Measurements from ENCODE around the gene STK38L. TPM values are rescaled to one million over a fixed set of nuclear protein-coding genes. Genes with fewer than 3 reads are reported as not detected.

Gene STK38L
- polyA plus RNA-seq, 1 donor from 2014 or later, result 12.7 TPM

DNA sequence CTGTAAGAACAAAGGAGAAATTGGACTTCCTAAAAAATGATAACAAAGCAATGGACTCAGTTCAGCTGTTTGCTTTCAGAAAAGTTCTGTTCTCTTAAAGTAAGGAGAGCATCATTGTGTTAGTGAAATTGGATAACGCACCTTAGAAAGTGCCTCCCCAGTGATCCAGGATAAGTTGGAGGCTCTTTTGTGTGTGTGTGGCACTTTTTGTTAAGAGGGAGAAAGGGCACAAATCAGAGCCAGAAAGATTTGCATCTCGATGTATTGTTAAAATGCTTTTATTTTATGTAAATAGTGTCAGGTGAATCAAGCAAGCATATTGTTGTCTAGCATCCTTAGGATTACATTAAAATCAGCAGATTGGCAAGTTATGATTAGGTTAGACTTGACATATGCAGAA is 2.1 kb downstream of the STK38L start:
- H3K27ac Mint-ChIP-seq, result peak overlapping the region in 2 of 3 donors; percentile 19 to 86
- H3K27me3 Mint-ChIP-seq, result no peaks in the 10 kb centered on the region
- peak overlapping the region; percentile 61 to 87 (median 84) for H3K4me3 Mint-ChIP-seq
- peaks cover 2% of the 10 kb centered on the region for H3K36me3 Mint-ChIP-seq
- H3K4me1 Mint-ChIP-seq, result peaks cover 33 to 47% (median 41%) of the 10 kb centered on the region in 3 donors
- no peaks in the 10 kb centered on the region for H3K9me3 Mint-ChIP-seq

DNA sequence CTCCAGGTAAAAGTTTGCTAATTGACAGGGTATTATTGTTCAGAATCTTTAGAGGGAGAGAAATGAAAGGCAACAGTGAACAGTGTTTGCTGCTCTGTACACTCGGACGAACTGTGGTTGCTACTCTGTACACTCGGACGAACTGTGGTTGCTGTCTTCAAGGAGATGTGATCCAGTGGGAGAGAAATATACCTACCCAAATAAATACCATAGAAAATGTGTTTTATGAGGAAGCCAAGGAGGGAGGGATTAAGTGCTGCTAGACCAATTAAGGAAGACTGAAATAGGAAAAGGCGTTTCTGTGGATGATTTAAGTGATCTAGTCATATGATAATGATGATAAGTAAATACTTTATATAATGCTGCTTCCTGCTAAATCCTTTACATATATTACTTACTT is 2.7 kb downstream of the STK38L start:
- Mint-ChIP-seq H3K27me3 (no peaks in the 10 kb centered on the region), H3K4me1 (peaks cover 33 to 47% (median 42%) of the 10 kb centered on the region in 3 donors), H3K27ac (peak overlapping the region; percentile 10 to 85 (median 66)), H3K36me3 (peaks cover 2% of the 10 kb centered on the region), H3K9me3 (no peaks in the 10 kb centered on the region), H3K4me3 (peak overlapping the region; percentile 18 to 72 (median 70))

DNA sequence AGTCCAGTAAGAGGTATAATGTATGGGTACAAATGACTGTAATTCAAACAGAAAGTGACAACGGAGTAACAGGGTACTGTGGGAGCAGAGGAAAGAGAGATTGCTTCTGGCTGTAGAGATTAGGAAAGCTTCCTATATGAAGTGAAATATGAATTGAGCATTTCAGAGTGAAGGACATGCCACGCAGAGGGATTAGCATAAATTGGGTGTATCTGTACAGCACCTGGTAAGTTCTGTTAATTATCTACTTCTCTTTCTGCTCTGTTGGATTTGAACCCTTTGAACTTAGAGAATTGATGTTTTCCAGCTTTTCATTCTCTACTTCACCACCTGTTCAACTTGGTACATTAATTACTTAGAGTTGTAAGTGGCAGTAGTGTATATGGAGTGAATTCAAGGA is 8.8 kb downstream of the STK38L start:
- Mint-ChIP-seq H3K36me3 (peaks cover 2% of the 10 kb centered on the region), H3K27ac (no peak overlapping the region), H3K4me1 (peaks cover 26 to 31% (median 26%) of the 10 kb centered on the region in 3 donors), H3K9me3 (no peaks in the 10 kb centered on the region), H3K4me3 (no peak overlapping the region), H3K27me3 (no peaks in the 10 kb centered on the region)

DNA sequence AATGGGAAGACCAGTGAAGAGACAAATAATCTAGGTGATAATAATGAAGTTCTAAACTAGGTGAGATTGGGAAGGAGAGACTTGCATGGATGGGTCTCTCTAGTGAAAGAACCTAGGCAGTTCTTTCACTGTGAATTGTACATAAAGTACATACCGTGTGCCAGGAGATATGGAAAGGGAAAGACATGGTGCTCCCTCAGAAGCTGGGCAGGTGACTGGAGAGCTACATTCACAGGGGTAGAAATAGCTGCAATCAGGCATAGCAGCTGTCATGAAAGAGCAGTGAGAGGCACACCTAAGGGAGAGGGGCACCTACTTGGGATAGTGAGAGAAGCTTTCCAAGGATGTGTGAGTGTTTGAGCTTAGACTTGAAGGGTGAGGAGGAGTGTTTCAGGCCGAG is 9.3 kb downstream of the STK38L start:
- Mint-ChIP-seq H3K27me3 (no peaks in the 10 kb centered on the region), H3K27ac (no peak overlapping the region), H3K4me3 (peak overlapping the region in 1 of 4 donors; percentile 2), H3K36me3 (peaks cover 2% of the 10 kb centered on the region), H3K4me1 (peaks cover 22 to 31% (median 22%) of the 10 kb centered on the region in 3 donors), H3K9me3 (no peaks in the 10 kb centered on the region)

DNA sequence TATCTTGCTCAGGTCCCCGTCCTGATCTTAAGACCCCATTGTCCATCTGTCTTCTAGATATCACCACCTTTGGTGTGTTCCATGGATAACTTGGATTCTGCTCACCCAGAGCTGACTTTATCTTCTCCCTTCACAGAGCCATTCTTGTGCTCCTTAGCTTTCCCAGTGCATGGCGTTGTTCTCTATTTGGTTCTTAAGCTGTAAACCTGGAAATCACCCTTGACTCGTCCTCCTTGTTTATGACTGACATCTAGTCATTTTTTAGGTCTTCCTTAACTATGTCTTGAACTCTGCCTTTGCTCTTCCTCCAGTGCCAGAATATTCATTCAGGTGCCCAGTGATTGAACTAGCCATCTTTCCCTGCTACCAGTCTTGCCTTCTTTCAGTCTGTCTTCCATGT is 11.7 kb downstream of the STK38L start:
- Mint-ChIP-seq H3K27me3 (no peaks in the 10 kb centered on the region), H3K4me1 (peaks cover 16 to 30% (median 22%) of the 10 kb centered on the region in 3 donors), H3K4me3 (no peak overlapping the region), H3K36me3 (peaks cover 2% of the 10 kb centered on the region), H3K9me3 (no peaks in the 10 kb centered on the region), H3K27ac (peak overlapping the region in 1 of 3 donors; percentile 0)

DNA sequence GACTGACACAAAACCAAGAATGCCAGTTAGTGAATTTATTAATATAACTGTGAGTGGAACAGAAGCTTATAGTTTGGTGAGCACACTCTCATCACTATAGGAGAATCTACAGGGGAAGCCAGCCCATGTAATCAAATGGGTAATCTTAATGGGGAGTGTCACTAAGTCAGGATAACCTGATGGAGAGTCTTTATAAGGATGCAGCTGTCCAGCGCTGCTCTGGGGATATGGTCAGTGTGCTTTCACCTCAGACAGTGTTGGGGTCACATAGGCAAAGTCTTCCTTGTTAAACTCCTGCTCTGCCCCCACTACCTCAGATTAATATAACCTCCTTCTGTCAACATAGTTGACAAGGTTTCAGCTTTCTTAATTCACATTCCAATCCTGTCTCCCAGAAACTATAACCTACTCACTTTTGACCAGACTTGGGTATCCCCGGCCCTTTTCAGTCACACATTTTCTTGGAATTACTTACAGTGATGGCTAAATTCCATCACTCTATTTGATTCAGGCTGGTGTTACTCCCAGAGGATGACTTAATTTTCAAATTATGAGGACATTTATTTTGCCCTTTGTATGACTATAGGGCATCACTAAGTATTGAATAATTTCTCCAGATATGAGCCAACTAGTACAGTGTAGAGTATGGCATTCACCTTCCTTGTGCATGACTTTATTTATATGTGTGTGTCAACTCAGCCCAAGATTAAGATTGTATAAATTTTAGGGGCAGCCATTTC is 13.2 kb downstream of the STK38L start:
- no peak overlapping the region for H3K27ac Mint-ChIP-seq
- no peaks in the 10 kb centered on the region for H3K9me3 Mint-ChIP-seq
- peaks cover 16 to 34% (median 29%) of the 10 kb centered on the region in 3 donors for H3K4me1 Mint-ChIP-seq
- H3K27me3 Mint-ChIP-seq, result no peaks in the 10 kb centered on the region
- H3K4me3 Mint-ChIP-seq, result no peak overlapping the region
- H3K36me3 Mint-ChIP-seq, result no peaks in the 10 kb centered on the region

DNA sequence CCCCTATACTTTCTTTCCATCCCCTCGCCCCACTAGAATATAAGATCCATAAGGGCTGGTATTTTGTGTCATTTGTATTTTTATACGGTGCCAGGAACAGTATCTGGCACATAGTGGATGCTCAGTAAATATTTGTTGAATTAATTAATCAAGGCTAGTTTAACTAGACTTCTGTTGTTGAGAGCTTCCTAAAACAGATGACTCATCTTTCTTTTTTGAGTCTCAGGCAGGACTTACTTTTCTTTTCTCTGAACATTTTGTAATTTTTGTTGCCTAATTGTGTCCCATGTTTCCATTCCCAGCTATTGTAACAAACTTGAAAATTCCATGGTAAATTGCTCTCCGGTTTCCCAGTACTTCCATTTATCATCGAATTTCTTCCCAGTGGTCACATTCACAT is 16.7 kb downstream of the STK38L start:
- Mint-ChIP-seq H3K36me3 (peaks cover 5% of the 10 kb centered on the region), H3K27me3 (no peaks in the 10 kb centered on the region), H3K4me1 (peaks cover 11 to 32% (median 21%) of the 10 kb centered on the region in 3 donors), H3K4me3 (peak overlapping the region in 1 of 4 donors; percentile 33), H3K9me3 (no peaks in the 10 kb centered on the region), H3K27ac (peak overlapping the region in 1 of 3 donors; percentile 4)

DNA sequence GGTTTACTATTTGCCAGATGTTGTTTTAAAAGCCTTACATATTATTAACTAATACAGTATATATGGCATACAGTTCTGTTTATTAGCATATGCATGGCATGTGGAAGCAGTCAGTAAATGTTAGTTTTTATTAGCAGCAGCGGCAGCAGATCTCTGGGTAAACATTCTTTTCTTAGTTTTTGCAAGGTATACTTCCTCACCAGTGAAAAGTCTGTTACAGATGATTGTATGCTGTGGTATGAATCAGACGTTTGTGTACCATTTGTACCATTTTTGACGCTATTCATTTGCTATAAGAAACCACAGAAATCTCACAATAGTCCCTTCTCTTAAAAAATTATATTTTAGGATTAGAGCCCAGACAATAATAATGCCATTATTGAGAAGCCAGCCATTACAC is 17.8 kb downstream of the STK38L start:
- Mint-ChIP-seq H3K4me3 (no peak overlapping the region), H3K9me3 (no peaks in the 10 kb centered on the region), H3K27me3 (no peaks in the 10 kb centered on the region), H3K27ac (no peak overlapping the region), H3K36me3 (peaks cover 7% of the 10 kb centered on the region), H3K4me1 (peaks cover 8 to 32% (median 16%) of the 10 kb centered on the region in 3 donors)

DNA sequence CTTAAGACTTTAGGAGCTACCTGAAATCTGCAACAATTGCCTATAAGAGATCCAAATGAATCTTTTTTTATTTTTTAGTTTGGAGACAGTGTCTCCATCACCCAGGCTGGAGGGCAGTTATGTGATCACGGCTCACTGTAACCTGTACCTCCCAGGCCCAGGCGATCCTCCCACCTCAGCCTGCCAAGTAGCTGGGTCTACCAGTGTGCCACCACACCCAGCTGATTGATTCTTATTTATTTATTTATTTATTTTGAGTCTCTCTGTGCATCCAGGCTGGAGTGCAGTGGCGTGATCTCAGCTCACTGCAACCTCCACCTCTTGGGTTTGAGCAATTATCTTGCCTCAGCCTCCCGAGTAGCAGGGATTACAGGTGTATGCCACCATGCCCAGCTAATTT is 26.1 kb downstream of the STK38L start:
- Mint-ChIP-seq H3K27ac (no peak overlapping the region), H3K4me1 (peaks cover 2 to 16% (median 4%) of the 10 kb centered on the region in 3 donors), H3K27me3 (no peaks in the 10 kb centered on the region), H3K9me3 (peaks cover 2 to 4% (median 3%) of the 10 kb centered on the region in 3 donors), H3K36me3 (peaks cover 8% of the 10 kb centered on the region), H3K4me3 (no peak overlapping the region)

DNA sequence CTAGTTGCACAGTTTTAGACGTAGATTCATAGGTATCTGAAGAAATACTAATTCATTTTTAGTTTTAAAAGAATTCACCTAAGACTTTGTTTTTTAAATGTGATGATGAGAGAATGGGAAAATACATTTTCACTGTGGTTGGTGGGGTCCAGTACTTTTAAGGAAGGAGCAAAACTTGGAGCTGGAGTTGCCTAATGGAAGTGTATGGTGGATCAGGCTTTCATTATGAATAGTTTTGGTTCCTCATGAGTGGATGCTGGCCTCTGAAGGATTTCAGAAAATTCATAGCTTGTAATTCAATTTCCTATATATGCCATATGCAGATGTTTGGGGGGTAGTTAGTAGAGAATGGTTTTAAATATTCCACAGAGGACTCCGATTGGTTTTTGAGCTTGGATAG is 27.1 kb downstream of the STK38L start:
- no peaks in the 10 kb centered on the region for H3K27me3 Mint-ChIP-seq
- peak overlapping the region in 1 of 4 donors; percentile 71 for H3K4me3 Mint-ChIP-seq
- H3K27ac Mint-ChIP-seq, result no peak overlapping the region
- peaks cover 10% of the 10 kb centered on the region for H3K36me3 Mint-ChIP-seq
- H3K9me3 Mint-ChIP-seq, result peaks cover 2 to 4% (median 3%) of the 10 kb centered on the region in 3 donors
- H3K4me1 Mint-ChIP-seq, result peaks cover 2 to 16% (median 6%) of the 10 kb centered on the region in 3 donors

DNA sequence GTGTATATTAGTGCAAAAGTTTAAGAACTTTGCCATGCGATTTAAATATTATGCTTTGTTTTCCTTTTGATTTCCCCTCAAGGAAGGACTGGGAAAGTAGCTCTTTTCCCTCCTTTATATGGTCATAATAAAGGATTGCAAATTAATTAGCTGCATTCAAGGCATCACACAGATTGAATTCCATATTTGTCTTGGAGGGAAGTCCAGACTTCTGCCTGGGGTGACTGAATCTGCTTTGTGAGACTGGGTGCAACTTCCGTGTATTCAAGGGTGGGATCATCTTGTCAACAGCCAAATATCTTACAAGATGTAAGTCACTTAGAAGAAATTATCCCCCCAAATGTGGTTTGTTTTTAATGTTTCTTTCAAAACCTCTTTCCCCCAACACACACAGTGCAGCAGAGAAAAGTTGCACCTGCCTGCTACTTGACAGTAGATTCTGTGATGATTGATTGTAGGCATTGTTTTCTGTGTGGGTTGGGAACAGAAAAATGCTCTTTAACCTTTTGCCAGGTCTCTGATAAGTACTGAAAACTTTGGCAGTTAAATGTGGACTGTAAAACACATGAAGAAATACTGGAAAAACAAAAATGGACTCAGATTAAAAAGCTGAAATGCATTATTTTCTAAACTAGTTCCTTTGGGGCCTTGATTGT is 28.4 kb downstream of the STK38L start:
- peaks cover 4 to 16% (median 10%) of the 10 kb centered on the region in 3 donors for H3K4me1 Mint-ChIP-seq
- H3K9me3 Mint-ChIP-seq, result peaks cover 2 to 4% (median 3%) of the 10 kb centered on the region in 3 donors
- H3K27me3 Mint-ChIP-seq, result no peaks in the 10 kb centered on the region
- H3K4me3 Mint-ChIP-seq, result no peak overlapping the region
- H3K27ac Mint-ChIP-seq, result peak overlapping the region in 1 of 3 donors; percentile 9
- peaks cover 10% of the 10 kb centered on the region for H3K36me3 Mint-ChIP-seq

DNA sequence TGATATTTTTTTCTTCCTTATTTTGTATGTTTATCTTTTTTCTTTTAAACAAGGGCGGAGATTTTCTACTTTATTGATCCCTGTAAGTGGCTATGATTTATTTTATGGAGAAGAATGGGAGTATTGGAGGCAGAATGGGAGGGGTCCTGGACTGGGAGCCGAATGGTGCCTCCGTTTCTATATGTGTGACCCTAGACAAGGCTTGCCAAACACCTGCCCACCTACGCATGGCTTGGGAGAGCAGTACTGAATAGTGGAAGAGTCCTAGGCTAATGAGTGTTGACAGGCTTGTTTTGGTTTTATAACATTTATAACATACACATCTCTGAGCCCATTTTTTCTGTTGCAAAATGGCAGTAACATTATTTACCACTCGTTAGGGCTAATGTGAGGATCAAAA is 29.0 kb downstream of the STK38L start:
- peaks cover 6% of the 10 kb centered on the region for H3K36me3 Mint-ChIP-seq
- no peaks in the 10 kb centered on the region for H3K27me3 Mint-ChIP-seq
- H3K9me3 Mint-ChIP-seq, result peaks cover 0 to 2% (median 0%) of the 10 kb centered on the region in 3 donors
- H3K4me3 Mint-ChIP-seq, result no peak overlapping the region
- peak overlapping the region in 1 of 3 donors; percentile 9 for H3K27ac Mint-ChIP-seq
- peaks cover 4 to 21% (median 14%) of the 10 kb centered on the region in 3 donors for H3K4me1 Mint-ChIP-seq

DNA sequence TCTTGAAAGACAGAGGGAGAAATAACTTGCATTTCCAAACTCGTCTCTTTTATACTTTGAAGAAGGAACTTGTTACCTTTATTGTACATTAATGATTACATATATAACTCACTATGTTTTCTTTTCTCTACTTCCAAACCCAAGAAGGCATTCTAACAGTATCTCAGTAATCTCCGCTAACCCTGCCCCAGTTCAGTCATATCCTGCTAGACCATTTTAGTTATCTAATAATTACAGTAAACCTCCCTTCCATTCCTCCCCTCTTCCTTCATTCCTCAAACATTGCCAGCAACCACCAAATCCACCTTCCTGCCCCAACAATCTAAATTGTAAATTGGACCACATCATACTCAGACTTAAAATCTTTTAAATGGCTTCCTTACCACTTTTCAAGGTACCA is 30.6 kb downstream of the STK38L start:
- Mint-ChIP-seq H3K27me3 (no peaks in the 10 kb centered on the region), H3K27ac (no peak overlapping the region), H3K4me3 (no peak overlapping the region), H3K4me1 (peaks cover 4 to 25% (median 14%) of the 10 kb centered on the region in 3 donors), H3K9me3 (no peaks in the 10 kb centered on the region), H3K36me3 (peaks cover 6% of the 10 kb centered on the region)

DNA sequence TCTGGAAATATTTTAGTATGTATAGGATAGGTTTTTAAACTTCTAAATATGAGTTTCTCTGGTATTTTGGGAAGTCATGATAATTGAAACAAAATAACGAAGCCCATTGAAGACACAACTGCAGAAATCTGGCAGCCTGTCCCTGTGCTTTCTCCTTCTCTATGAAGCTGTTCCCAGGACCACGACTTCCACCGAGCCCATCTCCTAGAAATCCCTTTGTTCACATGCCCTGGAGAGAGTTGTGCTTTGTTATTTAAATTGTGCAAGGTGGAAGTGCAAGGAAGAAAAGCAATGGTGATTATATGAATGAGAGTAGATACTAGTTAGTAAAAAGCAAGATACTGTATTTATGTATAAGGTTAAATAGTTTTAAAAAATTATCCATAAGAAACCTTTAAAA is 32.2 kb downstream of the STK38L start:
- H3K4me1 Mint-ChIP-seq, result peaks cover 2 to 21% (median 10%) of the 10 kb centered on the region in 3 donors
- no peaks in the 10 kb centered on the region for H3K9me3 Mint-ChIP-seq
- no peak overlapping the region for H3K4me3 Mint-ChIP-seq
- H3K27ac Mint-ChIP-seq, result no peak overlapping the region
- peaks cover 8% of the 10 kb centered on the region for H3K36me3 Mint-ChIP-seq
- no peaks in the 10 kb centered on the region for H3K27me3 Mint-ChIP-seq

DNA sequence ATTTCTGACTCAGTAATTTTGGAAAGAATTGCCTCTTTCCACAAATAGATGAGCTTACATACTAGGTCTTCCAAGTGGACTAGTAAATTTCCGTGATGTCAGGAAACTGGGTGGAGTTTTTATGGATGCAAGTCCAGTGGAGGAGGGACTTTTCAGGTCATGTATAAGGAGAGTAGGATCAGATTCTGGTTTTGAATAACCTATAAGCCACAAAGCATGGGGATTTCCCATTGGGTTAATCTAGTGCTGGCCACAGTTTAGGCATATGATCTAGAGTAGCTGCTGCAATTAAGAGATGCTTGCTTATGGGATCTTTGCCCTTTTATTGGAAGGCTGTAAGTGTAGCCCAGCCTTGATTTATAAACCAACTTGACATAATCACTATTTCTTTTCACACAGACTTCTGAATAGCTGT is 33.8 kb downstream of the STK38L start:
- H3K9me3 Mint-ChIP-seq, result no peaks in the 10 kb centered on the region
- no peaks in the 10 kb centered on the region for H3K27me3 Mint-ChIP-seq
- H3K36me3 Mint-ChIP-seq, result peaks cover 8% of the 10 kb centered on the region
- H3K27ac Mint-ChIP-seq, result peak overlapping the region in 1 of 3 donors; percentile 3
- no peak overlapping the region for H3K4me3 Mint-ChIP-seq
- H3K4me1 Mint-ChIP-seq, result peaks cover 3 to 18% (median 12%) of the 10 kb centered on the region in 3 donors
